Lung (tissue), 12 donors: Measurements from ENCODE around the gene ZNHIT2. TPM values are rescaled to one million over a fixed set of nuclear protein-coding genes. Genes with fewer than 3 reads are reported as not detected.

Source experiments
- ATAC-seq: fragments of 200-7000 bp; cut with Tn5 transposase; one replicate; pipeline ENCODE4 v1.9.1; 2020; ENCODE audit warnings: moderate number of reproducible peaks; ENCODE audit not compliant: insufficient read depth, low FRiP score
- DNase-seq, 3 donors: peaks; one replicate each; pipeline ENCODE4 v3.0.0-alpha.2; 2013 to 2017
- H3K27ac ChIP-seq, 2 donors: one replicate each; pipeline ENCODE4 v1.5.1; 2013; ENCODE audit warnings: mild to moderate bottlenecking in 2 of 2, moderate library complexity in 2 of 2, control low read depth in 1 of 2, inconsistent platforms in 1 of 2, low read depth in 1 of 2, low read length in 1 of 2
- H3K27me3 ChIP-seq, 3 donors: one replicate each; pipeline ENCODE4 v1.5.1; 2013; ENCODE audit warnings: low read length in 2 of 3; ENCODE audit not compliant: control insufficient read depth in 3 of 3, insufficient read depth in 3 of 3
- H3K36me3 ChIP-seq, 4 donors: one replicate each; pipeline ENCODE4 v1.5.1; 2013; ENCODE audit warnings: low read length in 4 of 4, mild to moderate bottlenecking in 1 of 4, moderate library complexity in 1 of 4; ENCODE audit not compliant: control insufficient read depth in 4 of 4, insufficient read depth in 4 of 4
- H3K4me1 ChIP-seq, 5 donors: one replicate each; pipeline ENCODE4 v1.5.1; 2013; ENCODE audit warnings: low read length in 5 of 5, mild to moderate bottlenecking in 2 of 5, moderate library complexity in 1 of 5; ENCODE audit not compliant: control insufficient read depth in 5 of 5, insufficient read depth in 5 of 5
- H3K4me3 ChIP-seq: one replicate; pipeline ENCODE4 v1.5.1; 2013; ENCODE audit warnings: mild to moderate bottlenecking, control low read depth, moderate library complexity
- H3K9ac ChIP-seq, 2 donors: one replicate each; pipeline ENCODE4 v1.5.1; 2013; ENCODE audit warnings: low read length in 2 of 2, control low read depth in 1 of 2; ENCODE audit not compliant: insufficient read depth in 1 of 2
- H3K9me3 ChIP-seq, 4 donors: one replicate each; pipeline ENCODE4 v1.5.1; 2013; ENCODE audit warnings: low read length in 3 of 4, mild to moderate bottlenecking in 1 of 4, moderate library complexity in 1 of 4; ENCODE audit not compliant: control insufficient read depth in 4 of 4, insufficient read depth in 3 of 4
- CTCF ChIP-seq: IDR thresholded peaks from 2 replicates; pipeline ENCODE4 v1.5.1; 2012; ENCODE audit warnings: mild to moderate bottlenecking; ENCODE audit errors: control extremely low read depth, extremely low read depth
- WGBS, 2 donors: extraction: QIAGEN DNeasy Blood & Tissue Kit; methylation state at CpG; one replicate each; pipeline ENCODE4 v1.1.7; 2013; 5-methylcytosine and 5-hydroxymethylcytosine counted together
- polyA plus RNA-seq, 2 donors: library from polyadenylated mRNA; stranded (reverse); fragments of 200-250 nt; gene quantifications; one replicate each; pipeline ENCODE4 v1.2.1, GENCODE V29; 2013
- total RNA-seq, 2 donors: library from RNA; depleted of rRNA in 1 of 2; stranded (reverse); fragments of >200 nt in 1 of 2; gene quantifications; one replicate each; pipeline ENCODE4 v1.2.1, GENCODE V29; 2014 to 2021
- donor health status: control.
- donor health status: control.
- donor health status: Bipolar disorder and iron deficiency.
- donor health status: healthy.
- donor health status: DM: yes; HTN: yes; CAD: no.

ZNHIT2 gene
- total and polyA plus RNA-seq, 4 donors: 6.3 to 23.7 (median 19.5) TPM

DNA sequence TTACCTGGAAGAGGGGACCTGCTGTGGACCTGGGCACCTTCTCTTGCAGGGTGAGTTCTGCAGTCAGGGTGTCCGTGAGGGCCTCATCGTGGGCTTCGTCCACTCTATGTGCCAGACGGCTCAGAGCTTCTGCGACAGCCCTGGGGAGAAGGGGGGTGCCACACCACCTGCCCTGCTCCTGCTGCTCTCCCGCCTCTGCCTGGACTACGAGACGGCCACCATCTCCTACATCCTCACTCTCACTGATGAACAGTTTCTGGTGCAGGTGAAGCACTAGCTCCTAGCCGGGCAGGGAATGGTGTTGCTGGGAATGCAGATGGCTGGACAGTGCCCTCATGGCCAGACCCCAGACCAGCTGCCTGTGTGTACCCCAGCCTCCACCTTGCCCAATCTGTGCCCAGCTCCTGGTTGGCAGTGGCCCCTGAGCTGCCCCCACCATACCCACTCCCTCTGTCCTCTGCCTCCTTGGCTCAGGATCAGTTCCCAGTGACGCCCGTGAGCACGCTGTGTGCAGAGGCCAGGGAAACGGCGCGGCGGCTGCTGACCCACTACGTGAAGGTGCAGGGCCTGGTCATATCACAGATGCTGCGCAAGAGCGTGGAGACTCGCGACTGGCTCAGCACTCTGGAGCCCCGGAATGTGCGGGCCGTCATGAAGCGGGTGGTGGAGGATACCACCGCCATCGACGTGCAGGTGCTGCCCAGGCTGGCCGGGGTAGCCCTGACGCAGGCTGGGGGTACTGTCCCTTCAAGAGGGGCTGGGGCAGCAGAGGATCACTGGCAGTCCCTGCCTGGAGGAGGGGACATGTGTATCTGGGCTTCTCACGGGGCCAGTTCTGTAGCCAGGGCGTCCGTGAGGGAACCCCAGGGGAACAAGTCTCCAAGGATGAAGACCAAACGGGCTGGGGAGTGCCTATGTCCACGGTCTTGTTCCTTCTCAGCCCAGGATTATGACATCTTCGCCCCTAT is 8.0 kb downstream of the ZNHIT2 start:
- DNase-seq (no peak), ATAC-seq (no peak)
- Histone ChIP-seq H3K36me3 (peaks cover 4 to 31% (median 8%) of the 10 kb centered on the region in 4 donors), H3K27me3 (peaks cover 0 to 3% (median 0%) of the 10 kb centered on the region in 3 donors), H3K4me3 (no peak overlapping the region), H3K4me1 (peaks cover 0 to 25% (median 9%) of the 10 kb centered on the region in 5 donors), H3K9ac (no peak overlapping the region), H3K9me3 (no peaks in the 10 kb centered on the region), H3K27ac (no peak overlapping the region)
- no peak for TF ChIP-seq CTCF
- WGBS, 2 donors: 91 to 93% methylated on average over 36 of the region's 36 CpGs

DNA sequence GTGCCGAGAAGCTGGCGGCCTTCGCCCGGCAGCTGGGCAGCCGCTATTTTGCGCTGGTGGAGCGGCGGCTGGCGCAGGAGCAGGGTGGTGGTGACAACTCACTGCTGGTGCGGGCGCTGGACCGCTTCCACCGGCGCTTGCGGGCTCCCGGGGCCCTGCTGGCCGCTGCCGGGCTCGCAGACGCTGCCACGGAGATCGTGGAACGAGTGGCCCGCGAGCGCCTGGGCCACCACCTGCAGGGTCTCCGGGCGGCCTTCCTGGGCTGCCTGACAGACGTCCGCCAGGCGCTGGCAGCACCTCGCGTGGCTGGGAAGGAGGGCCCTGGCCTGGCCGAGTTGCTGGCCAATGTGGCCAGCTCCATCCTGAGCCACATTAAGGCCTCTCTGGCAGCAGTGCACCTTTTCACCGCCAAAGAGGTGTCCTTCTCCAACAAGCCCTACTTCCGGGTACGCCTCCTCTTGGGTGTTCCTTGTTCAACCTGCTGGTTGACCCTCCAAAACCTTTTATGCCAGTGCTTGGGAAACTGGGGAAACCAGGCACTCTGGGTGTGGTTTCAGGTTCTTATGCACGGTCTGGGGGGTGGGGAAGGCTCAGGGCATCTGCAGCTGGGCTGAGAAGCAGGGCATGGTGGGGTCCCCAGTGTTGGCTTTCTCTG is 8.9 kb downstream of the ZNHIT2 start:
- DNase-seq: no peak
- H3K27me3 ChIP-seq: peaks cover 0 to 3% (median 0%) of the 10 kb centered on the region in 3 donors
- 92 to 95% methylated on average over 37 to 38 of the region's 38 CpGs for WGBS, 2 donors
- peaks cover 0 to 25% (median 8%) of the 10 kb centered on the region in 5 donors for H3K4me1 ChIP-seq
- no peak overlapping the region for H3K9ac ChIP-seq
- no peak overlapping the region for H3K27ac ChIP-seq
- no peaks in the 10 kb centered on the region for H3K9me3 ChIP-seq
- no peak for TF ChIP-seq CTCF
- ATAC-seq: no peak
- peaks cover 4 to 31% (median 8%) of the 10 kb centered on the region in 4 donors for H3K36me3 ChIP-seq
- H3K4me3 ChIP-seq: no peak overlapping the region

DNA sequence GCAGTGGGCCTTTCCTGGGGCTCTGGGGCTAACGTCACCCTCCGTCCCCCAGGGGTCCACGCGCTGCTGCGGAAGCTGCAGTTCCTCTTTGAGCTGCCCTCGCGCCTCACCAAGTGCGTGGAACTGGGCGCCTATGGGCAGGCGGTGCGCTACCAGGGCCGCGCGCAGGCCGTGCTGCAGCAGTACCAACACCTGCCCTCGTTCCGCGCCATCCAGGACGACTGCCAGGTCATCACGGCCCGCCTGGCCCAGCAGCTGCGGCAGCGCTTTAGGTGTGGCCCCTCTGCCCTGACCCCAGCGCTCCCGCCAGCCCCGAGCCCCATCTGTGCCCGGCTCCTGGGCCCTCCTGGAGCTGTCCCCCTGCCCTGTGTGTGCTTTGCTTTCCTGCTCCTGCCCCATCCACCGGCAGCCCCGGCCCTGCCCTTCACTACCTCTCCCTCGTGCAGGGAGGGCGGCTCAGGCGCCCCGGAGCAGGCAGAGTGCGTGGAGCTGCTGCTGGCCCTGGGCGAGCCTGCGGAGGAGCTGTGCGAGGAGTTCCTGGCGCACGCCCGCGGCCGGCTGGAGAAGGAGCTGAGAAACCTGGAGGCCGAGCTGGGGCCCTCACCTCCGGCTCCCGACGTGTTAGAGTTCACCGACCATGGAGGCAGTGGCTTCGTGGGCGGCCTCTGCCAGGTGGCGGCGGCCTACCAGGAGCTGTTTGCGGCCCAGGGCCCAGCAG is 9.6 kb downstream of the ZNHIT2 start:
- DNase-seq: no peak
- H3K27ac ChIP-seq: no peak overlapping the region
- H3K9me3 ChIP-seq: no peaks in the 10 kb centered on the region
- H3K9ac ChIP-seq: no peak overlapping the region
- ATAC-seq: no peak
- H3K4me3 ChIP-seq: no peak overlapping the region
- H3K27me3 ChIP-seq: peaks cover 0 to 2% (median 0%) of the 10 kb centered on the region in 3 donors
- peaks cover 6 to 31% (median 8%) of the 10 kb centered on the region in 4 donors for H3K36me3 ChIP-seq
- no peak for TF ChIP-seq CTCF
- H3K4me1 ChIP-seq: peaks cover 0 to 18% (median 7%) of the 10 kb centered on the region in 5 donors
- 96 to 97% methylated on average over 50 to 52 of the region's 52 CpGs for WGBS, 2 donors
